ENCODE data around the gene VKORC1L1.
"Not testable (repeated sequence)": the region's sequence is repeated elsewhere in the genome, so short reads cannot be mapped to it uniquely, and the experiment has no call there.

GRCh38 chr7:65879292-65880153 is 6.6 kb downstream of the VKORC1L1 start:
- TF ChIP-seq, protein P1, sequence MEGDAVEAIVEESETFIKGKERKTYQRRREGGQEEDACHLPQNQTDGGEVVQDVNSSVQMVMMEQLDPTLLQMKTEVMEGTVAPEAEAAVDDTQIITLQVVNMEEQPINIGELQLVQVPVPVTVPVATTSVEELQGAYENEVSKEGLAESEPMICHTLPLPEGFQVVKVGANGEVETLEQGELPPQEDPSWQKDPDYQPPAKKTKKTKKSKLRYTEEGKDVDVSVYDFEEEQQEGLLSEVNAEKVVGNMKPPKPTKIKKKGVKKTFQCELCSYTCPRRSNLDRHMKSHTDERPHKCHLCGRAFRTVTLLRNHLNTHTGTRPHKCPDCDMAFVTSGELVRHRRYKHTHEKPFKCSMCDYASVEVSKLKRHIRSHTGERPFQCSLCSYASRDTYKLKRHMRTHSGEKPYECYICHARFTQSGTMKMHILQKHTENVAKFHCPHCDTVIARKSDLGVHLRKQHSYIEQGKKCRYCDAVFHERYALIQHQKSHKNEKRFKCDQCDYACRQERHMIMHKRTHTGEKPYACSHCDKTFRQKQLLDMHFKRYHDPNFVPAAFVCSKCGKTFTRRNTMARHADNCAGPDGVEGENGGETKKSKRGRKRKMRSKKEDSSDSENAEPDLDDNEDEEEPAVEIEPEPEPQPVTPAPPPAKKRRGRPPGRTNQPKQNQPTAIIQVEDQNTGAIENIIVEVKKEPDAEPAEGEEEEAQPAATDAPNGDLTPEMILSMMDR (IDR thresholded peaks at IDR 0.05; ENCODE audit: low read depth, low read length): not testable (repeated sequence)
- TF ChIP-seq POLR2A (IDR thresholded peaks at IDR 0.05; ENCODE audit: extremely low read depth, insufficient read length); MAX (IDR thresholded peaks at IDR 0.05; ENCODE audit: low read depth, low read length); MYC (IDR thresholded peaks at IDR 0.05; ENCODE audit: low read depth, low read length): not testable (repeated sequence)

Data from NB4 (cell line).